Measurements from ENCODE around the gene OR5T3.
"Not testable (repeated sequence)": the region's sequence is repeated elsewhere in the genome, so short reads cannot be mapped to it uniquely, and the experiment has no call there.

The OR5T3 gene
- 0 reads per million in 3 experiments for total RNA-seq

DNA sequence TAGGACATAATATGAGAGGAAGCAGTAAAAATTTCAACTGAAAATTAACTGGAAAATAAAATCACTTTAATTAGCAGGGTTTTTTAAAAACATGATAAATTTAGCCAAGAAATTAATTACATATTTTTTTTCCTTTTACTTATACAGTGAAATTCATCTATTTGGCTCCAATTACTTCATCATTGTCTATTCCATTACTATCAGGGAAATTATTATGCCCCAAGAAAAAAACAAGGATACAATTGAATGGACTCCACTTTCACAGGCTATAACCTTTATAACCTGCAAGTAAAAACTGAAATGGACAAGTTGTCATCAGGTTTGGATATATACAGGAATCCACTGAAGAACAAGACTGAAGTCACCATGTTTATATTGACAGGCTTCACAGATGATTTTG is at the start of gene OR5T3:
Gene OR5T3, plus strand, starts transcription at position 301 of the 400 bp plus-strand sequence. Its CDS starts 0 bp downstream, at position 301.
- DNase-seq: no peak

DNA sequence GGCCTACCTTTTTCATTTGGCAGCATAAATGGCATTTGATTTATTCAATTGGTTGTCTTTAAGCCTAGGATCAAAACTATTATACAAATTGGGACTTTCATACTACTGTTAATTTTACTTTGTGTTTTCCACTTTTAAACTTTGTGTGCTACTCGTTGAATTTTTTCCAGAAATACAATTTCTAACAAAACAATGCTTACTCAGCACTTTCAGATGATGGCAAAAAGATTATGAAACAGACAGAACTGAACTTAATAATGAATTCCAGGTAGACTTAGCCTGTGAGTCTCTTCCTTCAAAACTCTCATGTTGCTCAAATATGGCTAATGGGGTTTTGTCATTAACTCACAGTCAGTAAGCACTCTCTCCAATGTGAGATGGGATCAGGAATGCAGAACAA is 44.3 kb upstream of the OR5T3 start:
- no peak for DNase-seq

DNA sequence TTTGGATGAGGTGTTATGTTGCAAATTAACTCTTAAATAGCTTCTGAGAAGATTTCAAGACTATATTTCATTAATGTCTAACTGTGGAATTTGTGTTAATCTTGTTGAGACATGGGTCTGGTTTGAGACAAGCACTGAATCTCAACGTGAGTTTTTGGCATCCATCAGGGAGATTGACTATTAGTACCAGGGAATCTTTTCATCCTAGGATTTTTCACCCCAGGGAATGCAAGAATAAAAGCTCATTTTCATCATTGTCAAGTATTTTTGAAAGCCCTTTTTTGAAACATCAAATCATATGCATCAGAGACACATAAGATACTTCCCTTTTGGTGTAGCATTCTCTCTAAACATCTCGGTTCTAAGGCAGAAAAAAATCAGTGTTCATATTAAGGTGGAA is 37.5 kb upstream of the OR5T3 start:
- no peak for DNase-seq

DNA sequence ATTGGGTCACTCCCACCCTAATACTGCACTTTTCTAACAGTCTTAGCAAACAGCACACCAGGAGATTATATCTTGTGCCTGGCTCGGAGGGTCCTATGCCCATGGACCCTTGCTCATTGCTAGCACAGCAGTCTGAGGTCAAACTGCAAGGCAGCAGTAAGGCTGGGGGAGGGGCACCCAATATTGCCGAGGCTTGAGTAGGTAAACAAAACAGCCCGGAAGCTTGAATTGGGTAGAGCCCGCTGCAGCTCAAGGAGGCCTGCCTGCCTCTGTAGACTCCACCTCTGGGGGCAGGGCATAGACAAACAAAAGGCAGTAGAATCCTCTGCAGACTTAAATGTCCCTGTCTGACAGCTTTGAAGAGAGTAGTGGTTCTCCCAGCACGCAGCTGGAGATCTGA is 32.3 kb upstream of the OR5T3 start:
- DNase-seq: not testable (repeated sequence)

DNA sequence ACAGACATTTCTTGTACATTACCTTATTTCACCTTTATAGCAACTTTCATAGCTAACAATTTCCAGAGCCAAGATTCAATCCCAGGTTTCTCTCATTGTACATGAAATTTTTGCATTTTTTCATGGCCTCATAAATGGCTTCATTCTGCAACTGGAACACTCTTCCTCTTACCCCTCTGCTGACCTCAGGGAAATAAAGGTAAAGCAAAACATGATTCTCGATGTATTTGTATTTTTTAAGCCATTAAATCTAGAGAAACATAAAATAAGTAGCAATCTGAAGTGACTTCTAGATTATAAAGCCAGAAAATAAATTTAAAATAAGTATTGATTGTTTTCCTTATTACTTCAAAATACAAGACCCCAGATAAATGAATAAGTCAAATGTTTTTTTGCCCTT is 17.9 kb upstream of the OR5T3 start, which contains the start of gene OR5T2:
Gene OR5T2, minus strand, starts transcription at position 101 of the 400 bp plus-strand sequence. CDS start 1,193 bp downstream, outside the sequence.
- no peak for DNase-seq

DNA sequence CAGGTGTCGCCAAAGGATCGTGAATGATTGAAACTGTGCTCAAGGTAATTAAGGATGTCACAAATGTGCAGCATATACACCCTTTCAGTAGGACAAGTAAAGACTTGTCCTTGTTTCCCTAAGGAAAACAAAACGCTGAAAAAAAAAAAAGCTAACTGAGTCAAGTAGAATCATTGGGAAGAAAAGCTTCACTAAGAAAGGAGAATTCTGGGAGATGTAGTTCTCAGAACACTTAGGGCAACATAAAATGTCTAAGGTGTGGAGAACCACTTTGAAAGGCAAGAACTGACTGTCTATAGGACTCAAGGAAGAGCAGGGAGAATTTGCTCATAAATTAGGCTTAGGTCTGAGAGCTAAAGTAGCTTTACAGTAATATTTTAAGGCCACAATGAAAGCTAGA is 19.0 kb downstream of the OR5T3 start:
- DNase-seq: no peak

DNA sequence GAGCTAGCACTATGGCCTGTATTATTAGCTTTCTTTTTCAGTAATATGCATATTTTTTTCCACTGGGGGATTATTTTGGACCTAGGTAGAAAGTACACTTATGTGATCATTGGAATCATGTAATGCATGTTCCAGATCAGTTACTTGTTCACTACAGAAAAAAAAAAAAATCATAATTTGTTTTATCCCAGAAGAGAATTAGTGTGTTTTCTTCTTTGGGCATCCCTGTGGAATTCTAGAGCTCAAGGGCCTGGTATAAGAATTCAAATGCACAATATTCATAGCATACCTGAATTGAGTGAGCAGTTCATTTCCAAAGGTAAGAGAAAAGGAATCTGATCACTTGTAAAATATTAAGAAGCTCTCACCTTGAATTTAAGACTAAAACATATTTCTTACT is 21.8 kb downstream of the OR5T3 start, which contains the start of gene OR5T1:
Gene OR5T1, plus strand, starts transcription at position 301 of the 400 bp plus-strand sequence. CDS start 1,485 bp downstream, outside the sequence.
- no peak for DNase-seq

DNA sequence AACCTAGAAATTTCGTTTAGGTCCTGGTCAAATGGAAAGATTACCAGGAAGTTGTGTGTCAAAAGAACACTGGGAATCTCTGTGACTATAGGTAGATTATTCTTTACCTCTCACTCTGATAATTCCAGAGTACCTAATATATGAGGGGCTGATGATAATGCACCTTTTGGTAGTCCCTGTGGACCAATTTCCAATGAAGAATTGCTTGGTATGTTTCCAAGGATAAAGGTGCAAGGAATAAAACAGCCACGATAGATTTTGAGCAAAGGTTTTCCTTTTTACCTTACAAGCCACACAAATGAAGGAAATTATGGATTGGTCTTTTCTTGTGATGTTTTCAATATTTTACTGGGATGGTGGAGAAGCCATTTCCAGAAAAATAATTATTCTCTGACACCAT is 40.1 kb downstream of the OR5T3 start, which contains the start of gene OR8H1:
Gene OR8H1, minus strand, starts transcription at position 101 of the 400 bp plus-strand sequence. CDS start 1,192 bp downstream, outside the sequence.
- no peak for DNase-seq

DNA sequence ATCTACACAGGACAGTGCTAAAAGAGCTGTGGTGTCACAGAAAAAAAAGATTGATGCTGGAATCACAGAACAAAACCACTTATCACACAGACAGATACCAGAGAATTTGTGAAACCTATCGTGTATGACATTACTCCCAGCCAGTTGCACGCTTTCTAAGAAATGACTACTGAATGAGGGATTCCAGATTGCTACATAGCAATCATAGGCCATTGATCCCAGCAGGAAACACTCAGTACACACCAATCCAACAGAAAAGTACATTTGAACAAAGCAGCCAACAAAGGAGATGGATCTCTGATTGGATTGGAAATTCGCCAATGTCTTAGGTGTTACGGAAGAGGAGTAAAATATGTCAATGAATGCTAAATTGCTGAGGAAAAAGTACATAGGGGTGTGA is 44.8 kb downstream of the OR5T3 start:
- DNase-seq: no peak
